ENCODE data around the gene LDLRAD4. TPM values are rescaled to one million over a fixed set of nuclear protein-coding genes. Genes with fewer than 3 reads are reported as not detected.

LDLRAD4 gene
- total RNA-seq, 1 donor from 2014 or later = 34.1 TPM

DNA sequence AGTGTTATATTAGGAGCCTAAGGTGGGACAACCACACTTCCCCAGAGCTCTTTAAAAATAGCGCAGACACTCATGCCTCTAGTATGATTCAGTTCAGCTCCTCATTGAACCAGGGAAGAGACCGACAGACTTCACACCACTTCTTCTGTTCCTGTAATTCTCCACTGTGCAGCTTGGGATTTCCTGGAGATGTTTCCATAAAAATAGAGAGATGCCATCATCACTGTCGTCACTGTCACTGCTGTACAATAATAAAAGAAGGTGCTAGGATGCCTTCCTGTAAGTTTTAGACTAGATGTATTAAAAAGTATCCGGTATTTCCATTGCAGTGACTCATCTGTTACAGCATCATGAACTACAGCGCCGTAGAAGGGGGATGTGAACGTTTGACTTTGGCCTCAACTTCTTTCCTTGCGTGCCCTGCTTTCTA is 396.9 kb downstream of the LDLRAD4 start:
- Mint-ChIP-seq H3K27ac (ENCODE audit: unreplicated experiment) (no peak overlapping the region), H3K4me3 (ENCODE audit: unreplicated experiment) (no peak overlapping the region), H3K4me1 (ENCODE audit: unreplicated experiment) (peaks cover 31% of the 10 kb centered on the region), H3K9me3 (ENCODE audit: unreplicated experiment) (no peaks in the 10 kb centered on the region), H3K27me3 (ENCODE audit: unreplicated experiment) (peaks cover 15% of the 10 kb centered on the region), H3K36me3 (ENCODE audit: low read depth, unreplicated experiment) (peaks cover 6% of the 10 kb centered on the region)
- TF ChIP-seq, protein P1, sequence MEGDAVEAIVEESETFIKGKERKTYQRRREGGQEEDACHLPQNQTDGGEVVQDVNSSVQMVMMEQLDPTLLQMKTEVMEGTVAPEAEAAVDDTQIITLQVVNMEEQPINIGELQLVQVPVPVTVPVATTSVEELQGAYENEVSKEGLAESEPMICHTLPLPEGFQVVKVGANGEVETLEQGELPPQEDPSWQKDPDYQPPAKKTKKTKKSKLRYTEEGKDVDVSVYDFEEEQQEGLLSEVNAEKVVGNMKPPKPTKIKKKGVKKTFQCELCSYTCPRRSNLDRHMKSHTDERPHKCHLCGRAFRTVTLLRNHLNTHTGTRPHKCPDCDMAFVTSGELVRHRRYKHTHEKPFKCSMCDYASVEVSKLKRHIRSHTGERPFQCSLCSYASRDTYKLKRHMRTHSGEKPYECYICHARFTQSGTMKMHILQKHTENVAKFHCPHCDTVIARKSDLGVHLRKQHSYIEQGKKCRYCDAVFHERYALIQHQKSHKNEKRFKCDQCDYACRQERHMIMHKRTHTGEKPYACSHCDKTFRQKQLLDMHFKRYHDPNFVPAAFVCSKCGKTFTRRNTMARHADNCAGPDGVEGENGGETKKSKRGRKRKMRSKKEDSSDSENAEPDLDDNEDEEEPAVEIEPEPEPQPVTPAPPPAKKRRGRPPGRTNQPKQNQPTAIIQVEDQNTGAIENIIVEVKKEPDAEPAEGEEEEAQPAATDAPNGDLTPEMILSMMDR (IDR thresholded peaks at IDR 0.05; ENCODE audit: unreplicated experiment) = no peak
- DNase-seq (ENCODE audit: low spot score) = no peak

DNA sequence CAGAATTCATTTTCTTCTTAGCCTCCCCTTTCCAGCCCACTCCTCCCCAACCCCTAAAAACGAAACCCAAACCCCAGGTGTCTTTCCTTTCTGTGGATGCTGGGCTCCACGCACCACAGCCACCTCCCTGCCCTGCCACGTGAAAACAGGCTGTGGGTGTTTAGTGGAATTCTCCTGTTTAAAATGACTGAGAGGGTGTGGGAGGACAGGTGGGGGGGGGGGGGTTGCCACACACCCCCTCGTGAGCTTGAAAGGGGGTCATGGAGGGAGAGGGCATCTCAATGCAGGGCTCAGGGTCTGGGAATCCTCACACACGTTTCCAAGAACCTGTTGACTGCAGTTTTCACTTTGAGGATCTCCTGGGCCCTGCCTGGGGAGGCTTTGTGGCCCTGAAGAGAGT is 397.5 kb downstream of the LDLRAD4 start:
- H3K36me3 Mint-ChIP-seq (ENCODE audit: low read depth, unreplicated experiment) = peaks cover 8% of the 10 kb centered on the region
- no peak overlapping the region for H3K27ac Mint-ChIP-seq (ENCODE audit: unreplicated experiment)
- H3K4me1 Mint-ChIP-seq (ENCODE audit: unreplicated experiment) = peaks cover 28% of the 10 kb centered on the region
- H3K9me3 Mint-ChIP-seq (ENCODE audit: unreplicated experiment) = no peaks in the 10 kb centered on the region
- no peak overlapping the region for H3K4me3 Mint-ChIP-seq (ENCODE audit: unreplicated experiment)
- no peak for DNase-seq (ENCODE audit: low spot score)
- peaks cover 17% of the 10 kb centered on the region for H3K27me3 Mint-ChIP-seq (ENCODE audit: unreplicated experiment)
- TF ChIP-seq, protein P1 (IDR thresholded peaks at IDR 0.05; ENCODE audit: unreplicated experiment) = no peak

DNA sequence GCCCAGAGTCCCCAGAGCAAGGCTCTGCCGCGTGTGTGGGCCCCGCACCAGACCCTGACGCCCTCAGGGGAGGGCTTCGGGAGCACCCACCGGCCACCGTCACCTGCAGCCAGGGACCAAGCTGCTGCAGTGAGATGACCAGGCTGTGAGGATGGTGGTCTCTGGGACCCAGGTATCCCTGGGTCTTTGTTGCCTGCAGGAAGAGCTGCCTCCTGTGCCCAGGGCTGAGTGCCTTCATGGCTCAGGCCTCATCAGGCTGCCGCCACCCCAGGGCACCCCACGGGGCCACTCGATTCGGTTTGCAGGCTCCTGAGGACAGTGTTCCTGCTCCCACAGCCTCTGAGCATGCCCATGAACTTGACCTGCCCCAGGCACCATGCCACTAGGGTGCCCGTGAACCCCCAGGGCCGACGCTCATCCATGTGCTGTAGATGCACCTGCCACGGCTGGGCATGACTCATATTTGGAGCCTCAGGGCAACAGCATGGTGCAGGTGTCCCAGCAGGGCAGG is 398.0 kb downstream of the LDLRAD4 start:
- Mint-ChIP-seq H3K9me3 (ENCODE audit: unreplicated experiment) (no peaks in the 10 kb centered on the region), H3K27me3 (ENCODE audit: unreplicated experiment) (peaks cover 17% of the 10 kb centered on the region), H3K27ac (ENCODE audit: unreplicated experiment) (no peak overlapping the region), H3K4me1 (ENCODE audit: unreplicated experiment) (peaks cover 23% of the 10 kb centered on the region), H3K36me3 (ENCODE audit: low read depth, unreplicated experiment) (peaks cover 6% of the 10 kb centered on the region), H3K4me3 (ENCODE audit: unreplicated experiment) (no peak overlapping the region)
- DNase-seq (ENCODE audit: low spot score) = no peak
- TF ChIP-seq, protein P1 (IDR thresholded peaks at IDR 0.05; ENCODE audit: unreplicated experiment) = no peak

DNA sequence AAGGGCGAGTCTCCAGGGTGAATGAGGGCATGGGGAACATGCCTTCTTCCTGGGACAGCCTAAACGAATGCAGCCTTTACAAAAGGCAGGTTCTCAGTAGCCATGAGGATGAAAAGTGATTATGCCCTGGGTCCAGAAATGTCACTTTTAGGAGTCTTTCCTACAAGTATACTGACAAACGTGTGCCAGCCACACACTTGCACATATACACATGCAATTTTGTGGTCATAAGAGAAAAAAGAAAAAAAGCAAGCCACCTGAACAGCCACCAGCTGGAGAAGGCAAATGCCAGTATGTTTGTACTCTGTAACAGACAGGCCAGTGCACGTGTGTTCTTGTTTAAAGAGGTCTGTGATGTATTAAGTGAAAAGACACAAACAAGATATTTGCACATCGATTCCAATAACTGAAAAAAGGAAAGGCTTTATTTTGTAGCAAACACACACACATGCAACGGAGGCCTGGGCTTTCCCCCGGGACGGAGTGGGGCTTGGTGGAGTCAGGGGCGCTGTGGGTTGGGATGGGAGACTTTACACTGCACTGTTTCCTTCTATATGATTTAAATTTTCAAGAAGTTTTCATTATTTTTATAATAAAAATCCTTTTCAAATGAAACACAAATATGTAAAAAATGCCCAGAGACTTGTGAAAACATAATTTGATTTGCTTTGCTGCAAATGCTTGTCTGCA is 399.4 kb downstream of the LDLRAD4 start:
- Mint-ChIP-seq H3K27me3 (ENCODE audit: unreplicated experiment) (peaks cover 20% of the 10 kb centered on the region), H3K27ac (ENCODE audit: unreplicated experiment) (no peak overlapping the region), H3K36me3 (ENCODE audit: low read depth, unreplicated experiment) (peaks cover 7% of the 10 kb centered on the region), H3K9me3 (ENCODE audit: unreplicated experiment) (no peaks in the 10 kb centered on the region), H3K4me1 (ENCODE audit: unreplicated experiment) (peaks cover 12% of the 10 kb centered on the region), H3K4me3 (ENCODE audit: unreplicated experiment) (no peak overlapping the region)
- TF ChIP-seq, protein P1 (IDR thresholded peaks at IDR 0.05; ENCODE audit: unreplicated experiment) = no peak
- DNase-seq (ENCODE audit: low spot score) = no peak

DNA sequence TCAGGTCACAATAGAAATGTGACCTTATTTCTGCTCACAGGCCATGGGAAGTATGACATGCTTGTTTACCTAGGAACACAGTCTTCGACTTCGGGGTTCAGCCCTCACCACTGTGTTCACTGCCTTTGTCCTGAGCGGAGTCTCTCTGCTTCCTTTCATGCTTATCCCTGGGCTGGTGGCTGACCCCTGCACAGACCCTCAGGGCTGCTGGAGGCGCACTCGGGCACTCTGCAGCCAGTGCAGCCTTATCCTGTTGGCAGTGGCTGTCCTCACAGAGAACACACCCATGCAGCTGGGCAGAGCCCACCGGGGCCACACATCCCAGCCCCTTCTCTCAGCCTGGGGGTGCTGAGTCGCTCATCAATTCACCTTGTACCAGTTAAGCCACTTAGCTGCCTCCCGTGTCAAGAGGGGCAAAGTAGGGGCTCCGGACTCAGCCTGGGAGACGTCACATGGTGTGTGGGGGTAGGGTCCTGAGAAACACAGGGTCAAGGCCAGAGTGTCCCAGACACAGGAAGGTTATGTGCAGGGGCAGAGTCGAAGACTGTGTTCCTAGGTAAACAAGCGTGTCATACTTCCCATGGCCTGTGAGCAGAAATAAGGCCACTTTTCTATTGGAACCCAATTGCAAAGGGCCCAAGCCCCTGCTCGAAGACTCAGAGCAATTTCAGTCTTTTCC is 400.3 kb downstream of the LDLRAD4 start:
- H3K27me3 Mint-ChIP-seq (ENCODE audit: unreplicated experiment) = peaks cover 21% of the 10 kb centered on the region
- no peaks in the 10 kb centered on the region for H3K9me3 Mint-ChIP-seq (ENCODE audit: unreplicated experiment)
- H3K4me3 Mint-ChIP-seq (ENCODE audit: unreplicated experiment) = no peak overlapping the region
- TF ChIP-seq, protein P1 (IDR thresholded peaks at IDR 0.05; ENCODE audit: unreplicated experiment) = no peak
- H3K27ac Mint-ChIP-seq (ENCODE audit: unreplicated experiment) = no peak overlapping the region
- peaks cover 9% of the 10 kb centered on the region for H3K36me3 Mint-ChIP-seq (ENCODE audit: low read depth, unreplicated experiment)
- peaks cover 12% of the 10 kb centered on the region for H3K4me1 Mint-ChIP-seq (ENCODE audit: unreplicated experiment)
- no peak for DNase-seq (ENCODE audit: low spot score)
